Stimulated activated naive CD8-positive, alpha-beta T cell treated with anti-CD3 and anti-CD28 coated beads, Interleukin-15, amount 100 ng/mL, for 72 hours (primary cell): ENCODE measurements around the gene POLA1.
"Not testable (repeated sequence)": the region's sequence is repeated elsewhere in the genome, so short reads cannot be mapped to it uniquely, and the experiment has no call there.

ENCODE experiments used
- ATAC-seq: fragments of 150-1000 bp; cut with Tn5 transposase; 2 replicates; pipeline ENCODE4 v1.10.0; 2021; ENCODE audit warnings: mild to moderate bottlenecking, moderate library complexity
- DNase-seq, 2 donors: peaks; one replicate each; pipeline ENCODE4 v3.0.0; 2021 to 2022
- H3K27ac Mint-ChIP-seq, 2 donors: one replicate each; pipeline ENCODE4 v1.8.0; 2022; ENCODE audit warnings: mild to moderate bottlenecking in 2 of 2, mixed read lengths in 2 of 2, moderate library complexity in 2 of 2
- H3K27me3 Mint-ChIP-seq: one replicate; pipeline ENCODE4 v1.8.0; 2022; ENCODE audit warnings: mixed read lengths
- H3K4me1 Mint-ChIP-seq: one replicate; pipeline ENCODE4 v1.8.0; 2022; ENCODE audit warnings: mild to moderate bottlenecking, mixed read lengths
- H3K4me3 Mint-ChIP-seq, 2 donors: one replicate each; pipeline ENCODE4 v1.8.0; 2022; ENCODE audit warnings: mild to moderate bottlenecking in 2 of 2, mixed read lengths in 2 of 2, moderate library complexity in 1 of 2
- H3K9me3 Mint-ChIP-seq, 2 donors: one replicate each; pipeline ENCODE4 v1.8.0; 2022; ENCODE audit warnings: mixed read lengths in 2 of 2

Gene POLA1

GRCh38 chrX:24828600-24828999 is 134.9 kb downstream of the POLA1 start:
- ATAC-seq (no peak), DNase-seq (no peak)
- Mint-ChIP-seq H3K27me3 (no peaks in the 10 kb centered on the region), H3K27ac (no peak overlapping the region), H3K9me3 (no peaks in the 10 kb centered on the region), H3K4me1 (no peaks in the 10 kb centered on the region), H3K4me3 (no peak overlapping the region)

DNA sequence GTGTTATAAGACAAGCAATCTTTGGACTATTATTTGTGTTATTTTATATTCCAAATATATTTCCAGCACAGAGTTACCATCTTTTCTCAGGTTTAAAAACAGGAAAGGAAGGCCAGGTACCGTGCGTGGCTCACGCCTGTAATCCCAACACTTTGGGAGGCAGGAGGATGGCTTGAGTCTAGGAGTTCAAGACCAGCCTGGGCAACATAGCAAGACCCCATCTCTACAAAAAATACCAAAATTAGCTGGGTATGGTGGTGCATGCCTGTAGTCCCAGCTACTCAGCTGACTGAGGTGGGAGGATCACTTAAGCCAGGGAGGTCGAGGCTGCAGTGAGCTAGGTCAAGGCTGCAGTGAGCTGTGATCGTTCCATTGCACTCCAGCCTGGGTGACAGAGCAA is 140.0 kb downstream of the POLA1 start:
- Mint-ChIP-seq H3K4me1 (no peaks in the 10 kb centered on the region), H3K27ac (no peak overlapping the region), H3K4me3 (no peak overlapping the region), H3K9me3 (no peaks in the 10 kb centered on the region), H3K27me3 (no peaks in the 10 kb centered on the region)
- ATAC-seq, result no peak
- DNase-seq, result no peak

DNA sequence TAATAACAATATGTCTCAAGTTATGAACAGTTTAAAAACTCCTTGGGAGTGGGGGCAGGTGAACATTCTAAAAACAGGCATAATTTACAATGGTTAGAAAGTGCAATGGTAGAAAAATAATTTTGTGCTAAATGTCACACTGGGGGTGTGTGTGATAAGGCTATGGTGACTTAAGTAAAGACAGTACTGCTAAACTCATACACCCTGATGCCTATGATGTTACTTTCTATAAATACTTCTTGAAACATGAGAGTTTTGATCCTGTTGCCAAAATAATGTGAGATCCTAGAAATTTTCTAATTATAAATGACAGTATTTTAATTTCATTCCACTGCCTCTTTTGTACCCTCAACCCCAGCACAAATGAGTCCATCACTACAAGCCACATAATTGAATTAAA is 144.2 kb downstream of the POLA1 start:
- ATAC-seq (no peak), DNase-seq (no peak)
- Mint-ChIP-seq H3K27ac (no peak overlapping the region), H3K4me1 (no peaks in the 10 kb centered on the region), H3K27me3 (no peaks in the 10 kb centered on the region), H3K9me3 (no peaks in the 10 kb centered on the region), H3K4me3 (no peak overlapping the region)

GRCh38 chrX:24838629-24839028 is 144.9 kb downstream of the POLA1 start:
- no peaks in the 10 kb centered on the region for H3K27me3 Mint-ChIP-seq
- H3K4me3 Mint-ChIP-seq, result no peak overlapping the region
- no peaks in the 10 kb centered on the region for H3K9me3 Mint-ChIP-seq
- no peak overlapping the region for H3K27ac Mint-ChIP-seq
- no peak for ATAC-seq
- DNase-seq, result no peak
- no peaks in the 10 kb centered on the region for H3K4me1 Mint-ChIP-seq

GRCh38 chrX:24839331-24839730 is 145.6 kb downstream of the POLA1 start:
- no peak for DNase-seq
- Mint-ChIP-seq H3K27me3 (no peaks in the 10 kb centered on the region), H3K27ac (no peak overlapping the region), H3K4me1 (no peaks in the 10 kb centered on the region), H3K4me3 (no peak overlapping the region), H3K9me3 (no peaks in the 10 kb centered on the region)
- no peak for ATAC-seq

DNA sequence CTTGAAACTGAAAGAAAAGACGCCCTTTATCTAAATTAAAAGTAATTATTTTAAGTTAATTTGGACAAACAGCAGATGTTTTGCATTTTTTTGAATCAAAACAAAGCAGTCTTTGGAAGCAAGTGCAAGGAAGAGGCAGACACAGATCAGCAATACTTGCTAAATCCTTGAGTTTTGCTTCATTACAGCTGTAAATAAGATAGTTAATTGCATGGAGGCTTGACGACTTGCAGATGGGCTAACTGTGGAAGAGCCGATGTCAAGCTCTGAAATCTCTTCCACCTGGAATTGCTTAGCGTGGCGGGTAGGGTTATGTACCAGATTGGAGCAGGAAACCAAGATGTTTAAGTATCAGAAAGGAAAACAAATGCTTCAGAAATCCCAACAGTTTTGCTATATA is 148.8 kb downstream of the POLA1 start:
- no peaks in the 10 kb centered on the region for H3K9me3 Mint-ChIP-seq
- H3K4me3 Mint-ChIP-seq, result no peak overlapping the region
- H3K27me3 Mint-ChIP-seq, result no peaks in the 10 kb centered on the region
- DNase-seq (no peak), ATAC-seq (no peak)
- H3K27ac Mint-ChIP-seq, result no peak overlapping the region
- no peaks in the 10 kb centered on the region for H3K4me1 Mint-ChIP-seq

DNA sequence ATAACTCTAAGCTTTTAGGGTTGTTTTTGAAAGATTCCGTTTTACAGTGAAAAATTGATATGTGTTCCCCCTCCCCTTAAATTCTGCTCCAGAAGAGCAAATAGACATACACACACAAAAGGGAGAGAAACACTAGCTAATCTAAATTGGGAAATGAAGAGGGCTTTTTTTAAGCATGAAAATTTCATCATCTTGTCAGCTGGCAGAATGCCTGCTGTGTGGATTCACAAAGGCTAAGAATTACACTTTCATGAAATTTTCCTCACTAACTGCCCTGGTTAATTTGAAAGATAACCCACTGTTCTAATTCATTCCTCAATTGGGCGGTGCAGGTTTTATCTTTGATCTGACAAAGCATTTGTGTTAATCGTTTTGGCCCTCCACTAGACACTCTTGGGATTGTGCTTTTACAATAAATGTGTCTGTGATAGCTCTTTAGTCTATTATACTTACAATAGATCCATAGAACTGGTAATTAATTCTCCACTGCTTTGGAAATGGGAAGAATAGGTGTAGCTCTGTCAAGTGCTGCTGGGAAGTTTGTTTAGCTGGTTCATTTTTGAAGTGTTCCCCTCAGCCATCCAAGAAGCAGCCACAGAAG is 152.9 kb downstream of the POLA1 start:
- Mint-ChIP-seq H3K4me1 (no peaks in the 10 kb centered on the region), H3K27me3 (no peaks in the 10 kb centered on the region), H3K9me3 (no peaks in the 10 kb centered on the region), H3K27ac (no peak overlapping the region), H3K4me3 (no peak overlapping the region)
- DNase-seq (no peak), ATAC-seq (no peak)

GRCh38 chrX:24851289-24851688 is 157.6 kb downstream of the POLA1 start:
- Mint-ChIP-seq H3K4me1 (no peaks in the 10 kb centered on the region), H3K4me3 (no peak overlapping the region), H3K27me3 (no peaks in the 10 kb centered on the region), H3K9me3 (no peaks in the 10 kb centered on the region), H3K27ac (no peak overlapping the region)
- ATAC-seq, result no peak
- no peak for DNase-seq

- Mint-ChIP-seq H3K27me3 (no peaks in the 10 kb centered on the region), H3K27ac (no peak overlapping the region), H3K4me1 (no peaks in the 10 kb centered on the region), H3K9me3 (no peaks in the 10 kb centered on the region), H3K4me3 (no peak overlapping the region)
- no peak for DNase-seq
- ATAC-seq, result no peak
Measured at GRCh38 chrX:24851780-24852179, 158.1 kb downstream of the POLA1 start.

GRCh38 chrX:24858004-24858746 is 164.5 kb downstream of the POLA1 start:
- H3K4me1 Mint-ChIP-seq, result no peaks in the 10 kb centered on the region
- no peaks in the 10 kb centered on the region for H3K27me3 Mint-ChIP-seq
- H3K27ac Mint-ChIP-seq, result no peak overlapping the region
- ATAC-seq, result no peak
- H3K9me3 Mint-ChIP-seq, result no peaks in the 10 kb centered on the region
- DNase-seq, result no peak
- H3K4me3 Mint-ChIP-seq, result no peak overlapping the region

DNA sequence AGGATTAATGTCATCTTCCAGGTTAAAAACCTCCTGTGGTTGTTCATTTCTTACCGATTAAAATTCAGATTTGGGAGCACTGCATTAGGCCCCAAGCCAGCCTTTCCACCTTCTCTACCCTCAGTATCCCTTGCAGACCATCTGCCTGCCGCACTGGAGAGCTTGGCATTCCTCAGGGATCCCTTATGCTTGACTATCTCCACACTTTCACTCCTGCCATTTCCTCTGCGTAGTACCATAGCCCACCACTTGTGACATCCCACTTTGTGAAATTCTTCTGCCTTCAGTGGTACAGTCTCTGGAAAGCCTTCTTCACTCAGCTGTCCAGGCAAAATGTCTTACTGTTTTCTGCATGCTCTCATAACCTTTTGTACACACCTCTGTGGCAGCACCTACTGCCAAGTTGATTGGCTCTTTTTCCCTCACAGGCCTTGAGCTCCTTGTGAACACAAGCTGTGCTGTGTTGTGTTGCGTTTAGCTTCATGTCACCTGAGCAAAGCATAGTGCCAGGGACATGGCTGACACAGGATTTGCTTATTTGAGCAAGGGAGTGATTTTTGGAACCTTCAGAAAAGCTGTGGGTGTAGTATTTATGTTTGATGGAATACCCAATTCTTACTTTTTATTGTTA is 165.6 kb downstream of the POLA1 start:
- no peak overlapping the region for H3K27ac Mint-ChIP-seq
- no peaks in the 10 kb centered on the region for H3K4me1 Mint-ChIP-seq
- ATAC-seq, result no peak

DNA sequence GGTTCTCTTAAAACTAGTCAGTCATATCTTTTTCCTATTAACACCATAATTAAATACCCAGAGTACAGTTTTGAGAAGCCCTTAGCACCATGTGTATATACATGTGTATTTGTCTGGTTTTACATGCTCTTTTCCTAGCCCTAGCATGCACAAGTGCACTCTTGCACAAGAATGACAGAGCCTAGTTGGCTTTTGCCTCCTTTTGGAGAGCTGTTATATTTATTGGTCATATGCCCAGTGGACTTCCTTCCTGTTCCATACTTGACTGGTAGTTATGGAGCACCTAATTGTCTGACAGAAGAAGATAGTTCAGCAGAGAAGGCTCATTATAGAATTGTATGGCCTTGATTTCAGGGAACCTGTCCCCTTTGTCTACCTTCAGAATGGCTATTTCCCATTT is 166.4 kb downstream of the POLA1 start:
- no peak overlapping the region for H3K27ac Mint-ChIP-seq
- H3K4me1 Mint-ChIP-seq, result no peaks in the 10 kb centered on the region
- H3K27me3 Mint-ChIP-seq, result no peaks in the 10 kb centered on the region
- DNase-seq (no peak), ATAC-seq (no peak)
- no peak overlapping the region for H3K4me3 Mint-ChIP-seq
- no peaks in the 10 kb centered on the region for H3K9me3 Mint-ChIP-seq

More for the DNA sequence above, 165.6 kb downstream of the POLA1 start:
- no peak for DNase-seq
- no peaks in the 10 kb centered on the region for H3K27me3 Mint-ChIP-seq
- no peak overlapping the region for H3K4me3 Mint-ChIP-seq
- H3K9me3 Mint-ChIP-seq, result no peaks in the 10 kb centered on the region

- no peak for ATAC-seq
- no peaks in the 10 kb centered on the region for H3K4me1 Mint-ChIP-seq
Measured at GRCh38 chrX:24862343-24862742, 168.6 kb downstream of the POLA1 start.

DNA sequence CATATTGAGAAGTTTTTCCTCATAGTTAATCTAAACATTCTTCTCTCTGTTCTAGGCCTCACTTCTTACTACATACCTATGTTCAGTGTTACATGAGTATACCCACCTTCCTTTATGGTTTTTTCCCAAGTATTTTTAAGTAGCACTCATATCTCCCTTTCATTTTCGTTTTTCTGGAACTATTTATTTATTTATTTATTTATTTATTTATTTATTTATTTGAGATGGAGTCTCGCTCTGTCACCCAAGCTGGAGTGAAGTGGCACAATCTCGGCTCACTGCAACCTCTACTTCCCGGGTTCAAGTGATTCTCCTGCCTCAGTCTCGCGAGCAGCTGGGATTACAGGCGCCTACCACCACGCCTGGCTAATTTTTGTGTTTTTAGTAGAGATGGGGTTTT is 170.1 kb downstream of the POLA1 start:
- not testable (repeated sequence) for H3K9me3 Mint-ChIP-seq, H3K27me3 Mint-ChIP-seq, DNase-seq, H3K27ac Mint-ChIP-seq, ATAC-seq, H3K4me3 Mint-ChIP-seq, H3K4me1 Mint-ChIP-seq

More at GRCh38 chrX:24862343-24862742, 168.6 kb downstream of the POLA1 start:
- no peak for DNase-seq
- H3K4me3 Mint-ChIP-seq, result no peak overlapping the region
- H3K9me3 Mint-ChIP-seq, result no peaks in the 10 kb centered on the region
- no peak overlapping the region for H3K27ac Mint-ChIP-seq
- no peaks in the 10 kb centered on the region for H3K27me3 Mint-ChIP-seq

DNA sequence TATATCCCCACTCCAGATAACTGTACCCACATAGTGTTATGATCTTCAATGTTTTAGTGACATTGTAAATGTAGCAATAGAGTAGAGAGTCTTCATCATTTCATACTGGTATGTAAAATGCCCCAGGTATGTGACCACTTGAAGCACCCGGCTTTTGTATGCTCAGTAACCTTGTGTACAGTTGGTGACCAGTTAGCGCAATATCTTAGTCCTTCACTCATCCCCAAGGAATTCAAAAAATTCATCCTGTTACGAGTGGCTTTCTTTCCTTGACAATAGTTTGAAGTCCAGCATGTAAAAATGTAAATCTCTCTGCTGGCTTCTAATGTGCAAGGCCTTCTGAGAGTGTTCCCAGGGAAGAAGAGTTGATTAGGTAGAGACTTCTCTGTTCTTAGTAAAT is 176.4 kb downstream of the POLA1 start:
- no peak overlapping the region for H3K4me3 Mint-ChIP-seq
- H3K27ac Mint-ChIP-seq, result no peak overlapping the region
- ATAC-seq, result no peak
- H3K27me3 Mint-ChIP-seq, result no peaks in the 10 kb centered on the region
- DNase-seq, result no peak
- no peaks in the 10 kb centered on the region for H3K9me3 Mint-ChIP-seq
- no peaks in the 10 kb centered on the region for H3K4me1 Mint-ChIP-seq

DNA sequence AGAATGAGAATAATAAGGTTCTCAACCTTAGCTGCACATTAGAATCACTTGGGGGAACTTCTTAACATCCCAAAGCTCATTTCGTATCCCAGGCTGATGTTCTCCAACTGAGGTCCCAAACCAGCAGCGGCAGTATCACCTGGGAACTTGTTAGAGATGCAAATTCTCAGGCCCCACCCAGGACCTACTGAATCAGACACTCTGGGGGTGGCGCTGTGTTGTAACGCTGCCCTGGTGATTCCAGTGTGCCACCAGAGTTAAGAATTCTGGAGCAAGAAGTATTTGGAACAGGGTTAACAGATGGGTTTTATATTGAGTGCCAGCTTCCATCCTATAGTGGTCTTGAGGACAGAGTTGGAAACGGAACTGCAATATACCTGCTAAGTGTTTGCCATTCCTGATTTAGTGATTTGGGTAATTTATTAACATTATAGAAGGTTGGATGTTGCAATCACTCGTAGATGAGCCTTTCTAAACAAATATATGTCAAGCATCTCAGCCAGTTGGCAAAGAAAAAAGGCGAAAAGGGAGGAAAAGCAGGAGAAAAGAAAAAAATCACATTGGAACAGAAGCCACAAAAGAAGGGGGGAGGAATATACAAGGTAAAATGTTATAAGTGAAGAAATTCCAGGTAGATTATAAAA is 181.0 kb downstream of the POLA1 start:
- Mint-ChIP-seq H3K27me3 (no peaks in the 10 kb centered on the region), H3K27ac (no peak overlapping the region), H3K9me3 (no peaks in the 10 kb centered on the region), H3K4me1 (no peaks in the 10 kb centered on the region), H3K4me3 (no peak overlapping the region)
- ATAC-seq (no peak), DNase-seq (no peak)
